ENCODE measurements around the gene LKAAEAR1. TPM values are rescaled to one million over a fixed set of nuclear protein-coding genes. Genes with fewer than 3 reads are reported as not detected.

LKAAEAR1 gene
- total and polyA plus RNA-seq, 2 of the 13 experiments (the other 11 are each of a cell fraction or from before 2014, with no cell fraction given), result not detected

DNA sequence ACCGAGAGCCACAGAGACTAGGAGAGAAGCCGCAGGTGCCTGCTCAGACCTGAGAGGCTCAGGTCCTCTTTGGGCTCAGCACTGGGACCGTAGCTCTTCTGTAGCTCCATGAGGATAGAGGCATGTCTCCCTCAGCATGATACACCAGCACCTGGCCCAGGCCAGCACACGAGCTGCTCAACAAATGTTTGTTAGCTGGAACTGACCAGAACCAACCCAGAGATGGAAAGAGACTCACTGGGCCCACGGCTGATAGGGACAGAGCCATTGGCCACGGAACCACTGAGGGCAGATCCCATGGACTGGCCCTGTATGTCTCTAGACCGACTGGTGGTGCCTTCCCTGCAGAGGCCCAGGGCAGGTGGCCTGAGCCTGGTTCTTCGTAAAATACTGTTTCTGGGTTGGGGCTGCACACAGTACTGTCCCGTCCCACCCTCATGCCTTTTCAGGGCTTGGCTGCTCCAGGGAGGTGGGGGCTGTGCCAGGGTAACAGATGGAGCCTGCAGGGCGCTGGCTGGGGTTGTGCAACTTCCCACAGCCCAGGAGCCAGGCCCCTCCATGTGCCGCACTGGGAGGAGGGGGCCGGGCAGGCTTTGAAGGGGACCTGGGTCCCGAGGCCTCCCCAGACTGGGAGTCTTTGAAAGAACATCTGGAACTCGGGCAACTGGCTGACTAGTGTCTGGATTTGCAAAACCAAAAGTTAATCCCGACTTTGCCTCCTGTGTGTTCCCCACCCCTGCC is 43.0 kb downstream of the LKAAEAR1 start (continued):
- TF ChIP-seq NONO (IDR thresholded peaks at IDR 0.05) (no peak), NONO (CRISPR knock-in tag; conservative IDR thresholded peaks at IDR 0.05) (peak; percentile 58), ZBTB14 (CRISPR knock-in tag; IDR thresholded peaks at IDR 0.05) (no peak), RFXAP (CRISPR knock-in tag; IDR thresholded peaks at IDR 0.05; ENCODE audit: borderline replicate concordance) (no peak), ZFY (CRISPR knock-in tag; IDR thresholded peaks at IDR 0.05) (peak; percentile 69), GABPA (IDR thresholded peaks at IDR 0.05; ENCODE audit: low read depth, low read length) (no peak), GABPA (CRISPR knock-in tag; IDR thresholded peaks at IDR 0.05; ENCODE audit: low read depth) (0 out of 2 replicates have a peak, but pooled peaks have one; percentile 6), ATRX (CRISPR knock-in tag; IDR thresholded peaks at IDR 0.05; ENCODE audit: borderline replicate concordance) (no peak), NFE2L2 (IDR thresholded peaks at IDR 0.05; ENCODE audit: low read length) (no peak), DMAP1 (CRISPR knock-in tag; IDR thresholded peaks at IDR 0.05) (peak; percentile 84), RCOR2 (CRISPR knock-in tag; IDR thresholded peaks at IDR 0.05) (no peak), JDP2 (CRISPR knock-in tag; IDR thresholded peaks at IDR 0.05; ENCODE audit: borderline replicate concordance) (no peak), HIVEP1 (CRISPR knock-in tag; IDR thresholded peaks at IDR 0.05) (no peak), TGIF2 (CRISPR knock-in tag; IDR thresholded peaks at IDR 0.05) (peak; percentile 28; the same call in 1 of the 2 replicates), ASH2L (IDR thresholded peaks at IDR 0.05; ENCODE audit: insufficient read length, low read depth, low read length) (no peak), NFYB (CRISPR knock-in tag; IDR thresholded peaks at IDR 0.05) (peak; percentile 18), MAZ (IDR thresholded peaks at IDR 0.05; ENCODE audit: borderline replicate concordance, low read depth, low read length) (no peak), MAZ (CRISPR knock-in tag; IDR thresholded peaks at IDR 0.05; ENCODE audit: low read depth) (peak; percentile 37), TEAD3 (CRISPR knock-in tag; optimal IDR thresholded peaks at IDR 0.05; ENCODE audit: borderline replicate concordance) (peak; percentile 58), NR3C1 (CRISPR knock-in tag; IDR thresholded peaks at IDR 0.05) (no peak), SRF (IDR thresholded peaks at IDR 0.05; ENCODE audit: low read depth, low read length) (peak; percentile 11; the same call in 1 of the 2 replicates), GTF2F1 (IDR thresholded peaks at IDR 0.05; ENCODE audit: low read length) (no peak), ZNF556 (CRISPR knock-in tag; IDR thresholded peaks at IDR 0.05; ENCODE audit: borderline replicate concordance) (peak; percentile 71), KAT8 (CRISPR knock-in tag; IDR thresholded peaks at IDR 0.05) (0 out of 2 replicates have a peak, but pooled peaks have one; percentile 58), AKAP8 (CRISPR knock-in tag; IDR thresholded peaks at IDR 0.05) (peak; percentile 32), ZNF616 (CRISPR knock-in tag; IDR thresholded peaks at IDR 0.05; ENCODE audit: low read depth) (peak; percentile 45; the same call in 1 of the 2 replicates), SIN3A (IDR thresholded peaks at IDR 0.05; ENCODE audit: borderline replicate concordance, low read depth, low read length) (peak; percentile 30; the same call in 1 of the 2 replicates), ZNF768 (CRISPR knock-in tag; IDR thresholded peaks at IDR 0.05) (peak; percentile 24), MTF1 (CRISPR knock-in tag; IDR thresholded peaks at IDR 0.05) (no peak)
- TF ChIP-seq, protein P1, sequence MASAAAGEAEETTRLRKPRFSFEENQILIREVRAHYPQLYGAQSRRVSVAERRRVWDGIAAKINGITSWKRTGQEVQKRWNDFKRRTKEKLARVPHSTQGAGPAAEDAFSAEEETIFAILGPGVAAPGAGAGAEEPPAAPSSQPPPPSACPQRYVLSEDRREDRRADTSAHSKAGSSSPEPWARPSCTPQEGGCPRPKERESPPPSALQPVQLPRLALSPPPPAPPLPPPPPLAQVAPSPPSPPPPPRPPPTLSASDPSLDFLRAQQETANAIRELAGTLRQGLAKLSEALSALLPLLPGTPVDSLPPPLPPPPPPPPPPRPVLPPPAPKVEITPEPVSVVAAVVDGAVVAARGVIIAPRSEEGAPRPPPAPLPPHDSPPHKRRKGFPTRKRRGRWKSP (CRISPR knock-in tag; IDR thresholded peaks at IDR 0.05), result peak; percentile 65
- TF ChIP-seq, protein P2, sequence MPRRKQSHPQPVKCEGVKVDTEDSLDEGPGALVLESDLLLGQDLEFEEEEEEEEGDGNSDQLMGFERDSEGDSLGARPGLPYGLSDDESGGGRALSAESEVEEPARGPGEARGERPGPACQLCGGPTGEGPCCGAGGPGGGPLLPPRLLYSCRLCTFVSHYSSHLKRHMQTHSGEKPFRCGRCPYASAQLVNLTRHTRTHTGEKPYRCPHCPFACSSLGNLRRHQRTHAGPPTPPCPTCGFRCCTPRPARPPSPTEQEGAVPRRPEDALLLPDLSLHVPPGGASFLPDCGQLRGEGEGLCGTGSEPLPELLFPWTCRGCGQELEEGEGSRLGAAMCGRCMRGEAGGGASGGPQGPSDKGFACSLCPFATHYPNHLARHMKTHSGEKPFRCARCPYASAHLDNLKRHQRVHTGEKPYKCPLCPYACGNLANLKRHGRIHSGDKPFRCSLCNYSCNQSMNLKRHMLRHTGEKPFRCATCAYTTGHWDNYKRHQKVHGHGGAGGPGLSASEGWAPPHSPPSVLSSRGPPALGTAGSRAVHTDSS (CRISPR knock-in tag; conservative IDR thresholded peaks at IDR 0.05), result 0 out of 2 replicates have a peak, but pooled peaks have one; percentile 58

Data from HepG2 (cell line).